H9 (cell line): ENCODE results near the gene PREX1. TPM values are rescaled to one million over a fixed set of nuclear protein-coding genes. Genes with fewer than 3 reads are reported as not detected.

ENCODE experiments used
- DNase-seq: peaks from one replicate; pipeline ENCODE4 v3.0.0-alpha.2; 2017
- H2AFZ ChIP-seq: one replicate; pipeline ENCODE4 v1.6.1; 2013; ENCODE audit warnings: mild to moderate bottlenecking, low read length, control low read depth, moderate library complexity
- H2AK5ac ChIP-seq: 2 replicates; pipeline ENCODE4 v1.6.1; 2013; ENCODE audit warnings: low read length, control low read depth, mixed read lengths; ENCODE audit not compliant: insufficient read length
- H2BK120ac ChIP-seq: one replicate; pipeline ENCODE4 v1.6.1; 2013; ENCODE audit warnings: low read depth, mild to moderate bottlenecking, low read length, control low read depth, inconsistent platforms; ENCODE audit not compliant: poor library complexity, severe bottlenecking
- H2BK12ac ChIP-seq: 2 replicates; pipeline ENCODE4 v1.6.1; 2013; ENCODE audit warnings: low read length, control low read depth, mixed read lengths, low read depth; ENCODE audit not compliant: insufficient read length
- H2BK15ac ChIP-seq: 2 replicates; pipeline ENCODE4 v1.6.1; 2013; ENCODE audit warnings: low read depth, low read length, control low read depth
- H2BK20ac ChIP-seq: one replicate; pipeline ENCODE4 v1.6.1; 2013; ENCODE audit warnings: low read depth, mild to moderate bottlenecking, low read length, control low read depth, inconsistent platforms; ENCODE audit not compliant: poor library complexity, severe bottlenecking
- H2BK5ac ChIP-seq: 2 replicates; pipeline ENCODE4 v1.6.1; 2013; ENCODE audit warnings: low read length, control low read depth, mixed read lengths; ENCODE audit not compliant: insufficient read length
- H3K14ac ChIP-seq: 2 replicates; pipeline ENCODE4 v1.6.1; 2013; ENCODE audit warnings: low read length, control low read depth; ENCODE audit not compliant: insufficient read depth
- H3K18ac ChIP-seq: 2 replicates; pipeline ENCODE4 v1.6.1; 2013; ENCODE audit warnings: low read depth, mild to moderate bottlenecking, mixed read lengths, low read length, control low read depth; ENCODE audit not compliant: insufficient read length
- H3K23ac ChIP-seq: 2 replicates; pipeline ENCODE4 v1.6.1; 2013; ENCODE audit warnings: low read length, control low read depth, mixed read lengths, low read depth; ENCODE audit not compliant: insufficient read length
- H3K23me2 ChIP-seq: 2 replicates; pipeline ENCODE4 v1.6.1; 2013; ENCODE audit warnings: low read depth, mild to moderate bottlenecking, mixed read lengths, low read length, control low read depth; ENCODE audit not compliant: insufficient read length, poor library complexity, severe bottlenecking
- H3K27ac ChIP-seq: 2 replicates; pipeline ENCODE4 v1.5.1; 2013; ENCODE audit warnings: low read length, control low read depth, mixed read lengths, low read depth; ENCODE audit not compliant: insufficient read length
- H3K27me3 ChIP-seq: 2 replicates; pipeline ENCODE4 v1.6.1; 2013; ENCODE audit warnings: low read length, control low read depth, inconsistent platforms; ENCODE audit not compliant: insufficient read depth
- H3K4ac ChIP-seq: 2 replicates; pipeline ENCODE4 v1.6.1; 2013; ENCODE audit warnings: low read depth, mild to moderate bottlenecking, control low read depth, inconsistent platforms, low read length, moderate library complexity
- H3K4me1 ChIP-seq: 2 replicates; pipeline ENCODE4 v1.6.1; 2013; ENCODE audit warnings: low read length, control low read depth, inconsistent platforms; ENCODE audit not compliant: insufficient read depth
- H3K4me2 ChIP-seq: 2 replicates; pipeline ENCODE4 v1.6.1; 2013; ENCODE audit warnings: low read length, control low read depth, mixed read lengths; ENCODE audit not compliant: insufficient read length, insufficient read depth
- H3K56ac ChIP-seq: 2 replicates; pipeline ENCODE4 v1.6.1; 2013; ENCODE audit warnings: low read depth, mild to moderate bottlenecking, mixed read lengths, low read length, control low read depth; ENCODE audit not compliant: insufficient read length
- H3K79me1 ChIP-seq: 2 replicates; pipeline ENCODE4 v1.6.1; 2013; ENCODE audit warnings: low read depth, mild to moderate bottlenecking, moderate library complexity, low read length, control low read depth, inconsistent platforms; ENCODE audit not compliant: insufficient read depth, poor library complexity, severe bottlenecking
- H3K79me2 ChIP-seq: 2 replicates; pipeline ENCODE4 v1.6.1; 2013; ENCODE audit warnings: low read length, control low read depth, inconsistent platforms; ENCODE audit not compliant: insufficient read depth
- H3K9ac ChIP-seq: 2 replicates; pipeline ENCODE4 v1.6.1; 2013; ENCODE audit warnings: low read length, control low read depth, mixed read lengths; ENCODE audit not compliant: insufficient read length; ENCODE audit errors: extremely low read depth
- H3K9me3 ChIP-seq: one replicate; pipeline ENCODE4 v1.6.1; 2013; ENCODE audit warnings: low read depth, low read length, inconsistent platforms; ENCODE audit not compliant: control insufficient read depth
- H3T11ph ChIP-seq: one replicate; pipeline ENCODE4 v1.6.1; 2013; ENCODE audit warnings: mild to moderate bottlenecking, low read length, control low read depth, inconsistent platforms
- H4K20me1 ChIP-seq: one replicate; pipeline ENCODE4 v1.6.1; 2013; ENCODE audit not compliant: control insufficient read depth, insufficient read length, insufficient read depth
- H4K5ac ChIP-seq: 2 replicates; pipeline ENCODE4 v1.6.1; 2013; ENCODE audit warnings: low read depth, mild to moderate bottlenecking, mixed read lengths, low read length, control low read depth; ENCODE audit not compliant: insufficient read length
- H4K8ac ChIP-seq: replicated peaks from 2 replicates; pipeline ENCODE4 v1.6.1; 2013; ENCODE audit warnings: low read length, control low read depth, mixed read lengths, low read depth; ENCODE audit not compliant: insufficient read length
- H4K91ac ChIP-seq: 2 replicates; pipeline ENCODE4 v1.6.1; 2013; ENCODE audit warnings: low read depth, mild to moderate bottlenecking, moderate library complexity, mixed read lengths, low read length, control low read depth; ENCODE audit not compliant: insufficient read length
- H3K27ac Mint-ChIP-seq, 3 experiments: 2 replicates in 2 of 3; 3 replicates in 1 of 3; pipeline ENCODE4 v1.8.0; 2020 to 2021; ENCODE audit warnings: mixed read lengths in 3 of 3, mild to moderate bottlenecking in 1 of 3, moderate library complexity in 1 of 3
- H3K27me3 Mint-ChIP-seq: 2 replicates; pipeline ENCODE4 v1.8.0; 2021; ENCODE audit warnings: low read depth, mild to moderate bottlenecking, moderate library complexity, mixed read lengths
- H3K36me3 Mint-ChIP-seq, 3 experiments: 2 replicates in 2 of 3; 3 replicates in 1 of 3; pipeline ENCODE4 v1.8.0; 2020 to 2021; ENCODE audit warnings: low read depth in 3 of 3, mixed read lengths in 3 of 3; ENCODE audit not compliant: insufficient read depth in 1 of 3
- H3K4me1 Mint-ChIP-seq, 2 experiments: 2 replicates each; pipeline ENCODE4 v1.8.0; 2020; ENCODE audit warnings: mixed read lengths in 2 of 2
- H3K4me3 Mint-ChIP-seq, 2 experiments: 2 replicates in 1 of 2; 3 replicates in 1 of 2; pipeline ENCODE4 v1.8.0; 2020 to 2021; ENCODE audit warnings: mild to moderate bottlenecking in 2 of 2, mixed read lengths in 2 of 2, moderate library complexity in 1 of 2
- H3K9me3 Mint-ChIP-seq, 2 experiments: 2 replicates in 1 of 2; 3 replicates in 1 of 2; pipeline ENCODE4 v1.8.0; 2020; ENCODE audit warnings: mild to moderate bottlenecking in 2 of 2, mixed read lengths in 2 of 2, moderate library complexity in 1 of 2
- CTCF ChIP-seq: fragments of 200-600 bp; sonication (generic); conservative IDR thresholded peaks from 3 replicates; pipeline ENCODE4 v1.8.0; 2021; ENCODE audit warnings: antibody characterized with exemption, mild to moderate bottlenecking
- WGBS: extraction: QIAGEN DNeasy Blood & Tissue Kit; methylation state at CpG from one replicate; pipeline ENCODE4 v1.1.7; 2013; ENCODE audit warnings: missing lambda C conversion rate, low lambda C conversion rate, mixed read lengths; ENCODE audit not compliant: insufficient read length; ENCODE audit errors: extremely low coverage; 5-methylcytosine and 5-hydroxymethylcytosine counted together
- total RNA-seq: library from RNA; stranded (reverse); gene quantifications from 2 replicates; pipeline ENCODE4 v1.2.1, GENCODE V29; 2021

PREX1 gene
- total RNA-seq, 1 experiment from 2014 or later, result 6.6 TPM

GRCh38 chr20:48667889-48668413 is 159.8 kb downstream of the PREX1 start:
- Histone ChIP-seq H3K18ac (no peak overlapping the region), H2BK120ac (no peak overlapping the region), H2BK5ac (no peak overlapping the region), H3K9me3 (no peaks in the 10 kb centered on the region), H3T11ph (no peak overlapping the region), H3K23me2 (no peaks in the 10 kb centered on the region), H2AK5ac (no peak overlapping the region), H3K27me3 (no peaks in the 10 kb centered on the region), H2AFZ (no peak overlapping the region), H4K91ac (no peak overlapping the region), H2BK15ac (no peak overlapping the region), H3K79me1 (no peaks in the 10 kb centered on the region), H3K79me2 (no peaks in the 10 kb centered on the region), H3K4ac (no peak overlapping the region), H4K8ac (no peak overlapping the region), H3K27ac (no peak overlapping the region), H3K56ac (no peak overlapping the region), H3K4me1 (no peaks in the 10 kb centered on the region), H3K14ac (no peak overlapping the region), H2BK20ac (no peak overlapping the region), H3K23ac (no peak overlapping the region), H3K9ac (no peak overlapping the region), H3K4me2 (no peak overlapping the region), H4K20me1 (no peaks in the 10 kb centered on the region), H4K5ac (no peak overlapping the region), H2BK12ac (no peak overlapping the region)
- peaks cover 3 to 10% (median 5%) of the 10 kb centered on the region in 3 experiments; a peak in 5 of 7 replicates for H3K36me3 Mint-ChIP-seq
- no peak overlapping the region for H3K4me3 Mint-ChIP-seq
- DNase-seq, result no peak
- no peak for TF ChIP-seq CTCF
- peaks cover 2 to 8% of the 10 kb centered on the region in 2 experiments for H3K4me1 Mint-ChIP-seq
- H3K9me3 Mint-ChIP-seq, result peaks cover 6 to 8% of the 10 kb centered on the region in 2 experiments; a peak in 3 of 5 replicates
- no peak overlapping the region; a peak in 1 of 7 replicates for H3K27ac Mint-ChIP-seq
- peaks cover 2% of the 10 kb centered on the region; the same call in 1 of the 2 replicates for H3K27me3 Mint-ChIP-seq
- no CpG with 5 or more reads among the region's 15 CpGs for WGBS
